Upper lobe of left lung (tissue), 4 donors: ENCODE results near the gene SNX7.

Experiments used
- EP300 ChIP-seq, 4 donors: sonication (generic); formaldehyde crosslinking; IDR thresholded peaks; one replicate each; pipeline ENCODE4 v1.5.1; 2017; ENCODE audit warnings: antibody characterized with exemption in 4 of 4, control low read depth in 2 of 4
- POLR2A ChIP-seq, 4 donors: fragments of 450-650 bp; IDR thresholded peaks; one replicate each; pipeline ENCODE4 v1.5.1; 2016 to 2017; ENCODE audit warnings: antibody characterized with exemption in 4 of 4, mild to moderate bottlenecking in 2 of 4
- POLR2AphosphoS5 ChIP-seq, 2 donors: sonication (generic); formaldehyde crosslinking; IDR thresholded peaks; one replicate each; pipeline ENCODE4 v1.5.1; 2017; ENCODE audit warnings: antibody characterized with exemption in 2 of 2
- TF ChIP-seq, protein P1 (sequence below), 6 experiments: fragments of 450-650 bp in 4 of 6; fragments of 200-600 bp in 2 of 6; sonication (generic) in 2 of 6; IDR thresholded peaks; one replicate each; pipeline ENCODE4 v1.5.1; 2016 to 2019; ENCODE audit warnings: antibody characterized with exemption in 6 of 6

- no peak for TF ChIP-seq POLR2AphosphoS5 (IDR thresholded peaks at IDR 0.05)
- no peak for TF ChIP-seq POLR2A (IDR thresholded peaks at IDR 0.05)
- TF ChIP-seq, protein P1, sequence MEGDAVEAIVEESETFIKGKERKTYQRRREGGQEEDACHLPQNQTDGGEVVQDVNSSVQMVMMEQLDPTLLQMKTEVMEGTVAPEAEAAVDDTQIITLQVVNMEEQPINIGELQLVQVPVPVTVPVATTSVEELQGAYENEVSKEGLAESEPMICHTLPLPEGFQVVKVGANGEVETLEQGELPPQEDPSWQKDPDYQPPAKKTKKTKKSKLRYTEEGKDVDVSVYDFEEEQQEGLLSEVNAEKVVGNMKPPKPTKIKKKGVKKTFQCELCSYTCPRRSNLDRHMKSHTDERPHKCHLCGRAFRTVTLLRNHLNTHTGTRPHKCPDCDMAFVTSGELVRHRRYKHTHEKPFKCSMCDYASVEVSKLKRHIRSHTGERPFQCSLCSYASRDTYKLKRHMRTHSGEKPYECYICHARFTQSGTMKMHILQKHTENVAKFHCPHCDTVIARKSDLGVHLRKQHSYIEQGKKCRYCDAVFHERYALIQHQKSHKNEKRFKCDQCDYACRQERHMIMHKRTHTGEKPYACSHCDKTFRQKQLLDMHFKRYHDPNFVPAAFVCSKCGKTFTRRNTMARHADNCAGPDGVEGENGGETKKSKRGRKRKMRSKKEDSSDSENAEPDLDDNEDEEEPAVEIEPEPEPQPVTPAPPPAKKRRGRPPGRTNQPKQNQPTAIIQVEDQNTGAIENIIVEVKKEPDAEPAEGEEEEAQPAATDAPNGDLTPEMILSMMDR (IDR thresholded peaks at IDR 0.05): no peak
- TF ChIP-seq EP300 (IDR thresholded peaks at IDR 0.05): no peak
Measured at GRCh38 chr1:98761219-98761865, 99.8 kb downstream of the SNX7 start.
